HEK293T (cell line): Measurements from ENCODE around the gene SYNCRIP.

Source experiments
- BHLHE40 ChIP-seq: fragments of 450-650 bp; IDR thresholded peaks from 2 replicates; pipeline ENCODE4 v1.6.1; 2016; ENCODE audit warnings: mild to moderate bottlenecking, moderate library complexity, borderline replicate concordance
- ELF4 ChIP-seq: fragments of 450-650 bp; IDR thresholded peaks from 2 replicates; pipeline ENCODE4 v1.6.1; 2017; ENCODE audit warnings: antibody characterized with exemption
- FOXK2 ChIP-seq: fragments of 450-650 bp; IDR thresholded peaks from 2 replicates; pipeline ENCODE4 v1.6.1; 2016; ENCODE audit warnings: mild to moderate bottlenecking
- FOXM1 ChIP-seq: fragments of 450-650 bp; IDR thresholded peaks from 2 replicates; pipeline ENCODE4 v1.6.1; 2017; ENCODE audit warnings: mild to moderate bottlenecking, borderline replicate concordance
- HDGF ChIP-seq: fragments of 450-650 bp; IDR thresholded peaks from 2 replicates; pipeline ENCODE4 v1.6.1; 2017; ENCODE audit warnings: antibody characterized with exemption, borderline replicate concordance
- LEF1 ChIP-seq: fragments of 450-650 bp; IDR thresholded peaks from 2 replicates; pipeline ENCODE4 v1.6.1; 2017; ENCODE audit warnings: mild to moderate bottlenecking, borderline replicate concordance

- TF ChIP-seq LEF1 (no peak), FOXK2 (no peak), FOXM1 (no peak), BHLHE40 (no peak), HDGF (no peak), ELF4 (no peak)
Observed at GRCh38 chr6:85600713-85601313, 41.9 kb downstream of the SYNCRIP start.
